Lung (tissue), 12 donors: ENCODE measurements around the gene TTLL13. TPM values are rescaled to one million over a fixed set of nuclear protein-coding genes. Genes with fewer than 3 reads are reported as not detected.

Experiments used
- ATAC-seq: fragments of 200-7000 bp; cut with Tn5 transposase; one replicate; pipeline ENCODE4 v1.9.1; 2020; ENCODE audit warnings: moderate number of reproducible peaks; ENCODE audit not compliant: insufficient read depth, low FRiP score
- DNase-seq, 3 donors: peaks; one replicate each; pipeline ENCODE4 v3.0.0-alpha.2; 2013 to 2017
- H3K27ac ChIP-seq, 2 donors: one replicate each; pipeline ENCODE4 v1.5.1; 2013; ENCODE audit warnings: mild to moderate bottlenecking in 2 of 2, moderate library complexity in 2 of 2, control low read depth in 1 of 2, inconsistent platforms in 1 of 2, low read depth in 1 of 2, low read length in 1 of 2
- H3K27me3 ChIP-seq, 3 donors: one replicate each; pipeline ENCODE4 v1.5.1; 2013; ENCODE audit warnings: low read length in 2 of 3; ENCODE audit not compliant: control insufficient read depth in 3 of 3, insufficient read depth in 3 of 3
- H3K36me3 ChIP-seq, 4 donors: one replicate each; pipeline ENCODE4 v1.5.1; 2013; ENCODE audit warnings: low read length in 4 of 4, mild to moderate bottlenecking in 1 of 4, moderate library complexity in 1 of 4; ENCODE audit not compliant: control insufficient read depth in 4 of 4, insufficient read depth in 4 of 4
- H3K4me1 ChIP-seq, 5 donors: one replicate each; pipeline ENCODE4 v1.5.1; 2013; ENCODE audit warnings: low read length in 5 of 5, mild to moderate bottlenecking in 2 of 5, moderate library complexity in 1 of 5; ENCODE audit not compliant: control insufficient read depth in 5 of 5, insufficient read depth in 5 of 5
- H3K4me3 ChIP-seq: one replicate; pipeline ENCODE4 v1.5.1; 2013; ENCODE audit warnings: mild to moderate bottlenecking, control low read depth, moderate library complexity
- H3K9ac ChIP-seq, 2 donors: one replicate each; pipeline ENCODE4 v1.5.1; 2013; ENCODE audit warnings: low read length in 2 of 2, control low read depth in 1 of 2; ENCODE audit not compliant: insufficient read depth in 1 of 2
- H3K9me3 ChIP-seq, 4 donors: one replicate each; pipeline ENCODE4 v1.5.1; 2013; ENCODE audit warnings: low read length in 3 of 4, mild to moderate bottlenecking in 1 of 4, moderate library complexity in 1 of 4; ENCODE audit not compliant: control insufficient read depth in 4 of 4, insufficient read depth in 3 of 4
- CTCF ChIP-seq: IDR thresholded peaks from 2 replicates; pipeline ENCODE4 v1.5.1; 2012; ENCODE audit warnings: mild to moderate bottlenecking; ENCODE audit errors: control extremely low read depth, extremely low read depth
- WGBS, 2 donors: extraction: QIAGEN DNeasy Blood & Tissue Kit; methylation state at CpG; one replicate each; pipeline ENCODE4 v1.1.7; 2013; 5-methylcytosine and 5-hydroxymethylcytosine counted together
- polyA plus RNA-seq, 2 donors: library from polyadenylated mRNA; stranded (reverse); fragments of 200-250 nt; gene quantifications; one replicate each; pipeline ENCODE4 v1.2.1, GENCODE V29; 2013
- total RNA-seq, 2 donors: library from RNA; depleted of rRNA in 1 of 2; stranded (reverse); fragments of >200 nt in 1 of 2; gene quantifications; one replicate each; pipeline ENCODE4 v1.2.1, GENCODE V29; 2014 to 2021
- donor health status: control.
- donor health status: control.
- donor health status: Bipolar disorder and iron deficiency.
- donor health status: healthy.
- donor health status: DM: yes; HTN: yes; CAD: no.

TTLL13 gene
- total and polyA plus RNA-seq, 4 donors, result 0.11 to 1.4 (median 0.23) TPM

- Histone ChIP-seq H3K9ac (no peak overlapping the region), H3K4me1 (peaks cover 0 to 9% (median 0%) of the 10 kb centered on the region in 5 donors), H3K27ac (no peak overlapping the region), H3K9me3 (no peaks in the 10 kb centered on the region), H3K27me3 (no peaks in the 10 kb centered on the region), H3K4me3 (no peak overlapping the region), H3K36me3 (peaks cover 0 to 35% (median 15%) of the 10 kb centered on the region in 4 donors)
- WGBS, 2 donors, result 90 to 96% methylated on average over 22 of the region's 22 CpGs
- no peak for TF ChIP-seq CTCF
- ATAC-seq (no peak), DNase-seq (no peak)
These were observed 25.8 kb upstream of the TTLL13 start for GRCh38 chr15:90223441-90224165.

- peaks cover 4 to 44% (median 15%) of the 10 kb centered on the region in 4 donors for H3K36me3 ChIP-seq
- no peak overlapping the region for H3K9ac ChIP-seq
- no peak for TF ChIP-seq CTCF
- peaks cover 0 to 9% (median 0%) of the 10 kb centered on the region in 5 donors for H3K4me1 ChIP-seq
- H3K9me3 ChIP-seq, result no peaks in the 10 kb centered on the region
- WGBS, 2 donors, result 91 to 93% methylated on average over 17 of the region's 17 CpGs
- H3K27me3 ChIP-seq, result no peaks in the 10 kb centered on the region
- DNase-seq, result no peak
- no peak for ATAC-seq
- no peak overlapping the region for H3K4me3 ChIP-seq
- H3K27ac ChIP-seq, result no peak overlapping the region
These were observed 24.3 kb upstream of the TTLL13 start for GRCh38 chr15:90225047-90225446.

GRCh38 chr15:90225504-90226234 is 23.7 kb upstream of the TTLL13 start:
- TF ChIP-seq CTCF, result no peak
- no peaks in the 10 kb centered on the region for H3K9me3 ChIP-seq
- H3K4me3 ChIP-seq, result no peak overlapping the region
- H3K9ac ChIP-seq, result no peak overlapping the region
- H3K36me3 ChIP-seq, result peaks cover 6 to 50% (median 17%) of the 10 kb centered on the region in 4 donors
- no peaks in the 10 kb centered on the region for H3K27me3 ChIP-seq
- no peak overlapping the region for H3K27ac ChIP-seq
- 77 to 83% methylated on average over 18 of the region's 18 CpGs for WGBS, 2 donors
- DNase-seq (no peak), ATAC-seq (no peak)
- peaks cover 0 to 9% (median 0%) of the 10 kb centered on the region in 5 donors for H3K4me1 ChIP-seq
